ENCODE measurements around the gene PEX10.
A peak's percentile ranks its signal among the peaks of the same experiment; 100 is the strongest.
"Not testable (repeated sequence)": the region's sequence is repeated elsewhere in the genome, so short reads cannot be mapped to it uniquely, and the experiment has no call there.

PEX10 gene

DNA sequence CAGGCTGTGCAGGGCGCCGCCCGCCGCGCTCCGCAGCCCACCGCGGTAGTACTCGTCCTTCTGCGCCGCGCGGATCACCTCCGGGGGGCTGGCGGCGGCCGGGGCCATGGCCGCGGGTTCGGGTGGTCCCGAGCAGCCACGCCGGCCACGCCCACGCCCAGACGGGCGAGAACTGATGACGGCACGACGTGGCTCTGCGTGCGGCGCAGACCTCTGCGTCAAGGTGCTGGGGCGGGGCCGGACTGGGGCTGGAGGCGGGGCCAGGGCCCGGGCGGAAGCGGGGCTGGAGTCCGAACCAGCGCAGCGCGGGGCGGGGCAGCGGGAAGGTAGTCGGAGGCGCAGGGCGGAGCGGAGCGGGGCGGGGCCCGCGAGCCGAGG is at the start of gene PEX10:
TSS of gene PEX10 (minus strand) at position 170 of the 378 bp plus-strand sequence. CDS start at position 108, 62 bp downstream.
- DNase-seq (ENCODE audit: low read depth in 1 of 2, low spot score in 1 of 2), result peak; percentile 98 to 99

DNA sequence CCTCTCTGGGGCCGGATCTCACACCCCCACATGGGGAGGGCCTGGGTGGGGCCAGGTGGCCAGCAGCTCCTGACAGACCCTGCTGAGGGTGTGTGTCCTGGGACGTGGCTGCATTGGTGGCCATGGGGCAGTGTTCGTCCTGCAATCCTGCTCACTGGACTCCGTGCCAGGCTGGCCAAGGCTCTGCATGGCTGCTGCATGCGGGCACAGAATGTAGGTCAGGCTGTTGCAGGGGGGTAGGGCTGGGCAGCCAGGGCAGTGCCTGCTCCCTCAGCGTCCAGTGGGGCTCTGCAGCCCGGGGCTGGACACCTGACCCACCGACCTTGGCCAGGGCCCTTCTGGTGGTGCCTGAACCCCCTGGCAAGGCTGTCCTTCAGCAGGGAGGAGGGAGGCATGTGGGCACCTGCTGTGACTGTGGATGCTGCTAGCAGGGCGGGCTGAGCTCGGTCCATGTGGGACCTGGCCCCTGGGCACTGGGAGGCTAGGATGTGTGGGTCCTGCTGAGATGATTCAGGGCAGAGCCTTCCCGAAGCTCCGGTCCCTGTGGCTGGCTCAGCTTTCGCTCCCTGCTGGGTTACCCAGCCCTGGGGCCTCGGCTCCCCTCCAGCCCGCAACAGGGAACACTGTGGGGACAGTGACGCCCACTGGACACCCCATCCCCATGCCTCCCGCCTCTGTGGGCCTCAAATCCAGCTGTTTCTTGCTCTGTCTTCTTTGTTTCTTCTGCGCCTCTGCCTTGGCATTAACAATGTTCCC is 48.8 kb upstream of the PEX10 start:
- no peak for DNase-seq (ENCODE audit: low read depth in 1 of 2, low spot score in 1 of 2)

- no peak for DNase-seq (ENCODE audit: low read depth in 1 of 2, low spot score in 1 of 2)
Observed at GRCh38 chr1:2460203-2460602, 47.8 kb upstream of the PEX10 start.

DNA sequence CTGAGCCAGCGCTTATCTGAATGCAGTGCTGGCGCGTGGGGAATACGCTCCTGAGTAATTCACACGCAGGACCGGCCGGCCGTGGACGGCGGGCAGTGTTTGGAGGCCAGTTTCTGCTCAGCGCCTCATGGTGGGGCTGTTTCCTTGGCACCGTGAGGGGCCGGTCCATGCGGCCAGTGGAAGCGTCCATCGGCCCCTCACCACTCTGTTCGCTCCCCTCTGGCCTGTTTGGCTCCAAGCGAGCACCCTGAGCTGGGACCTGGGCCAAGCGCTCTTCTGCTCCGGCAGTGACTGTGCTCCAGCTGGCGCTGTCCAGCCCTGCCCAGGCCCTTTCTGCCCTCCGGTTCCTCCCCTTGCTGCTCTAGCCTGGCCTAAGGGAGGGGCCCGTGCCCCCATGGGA is 47.4 kb upstream of the PEX10 start:
- DNase-seq (ENCODE audit: low read depth in 1 of 2, low spot score in 1 of 2), result no peak

- DNase-seq (ENCODE audit: low read depth in 1 of 2, low spot score in 1 of 2), result not testable (repeated sequence)
Observed at GRCh38 chr1:2459102-2459753, 46.9 kb upstream of the PEX10 start.

DNA sequence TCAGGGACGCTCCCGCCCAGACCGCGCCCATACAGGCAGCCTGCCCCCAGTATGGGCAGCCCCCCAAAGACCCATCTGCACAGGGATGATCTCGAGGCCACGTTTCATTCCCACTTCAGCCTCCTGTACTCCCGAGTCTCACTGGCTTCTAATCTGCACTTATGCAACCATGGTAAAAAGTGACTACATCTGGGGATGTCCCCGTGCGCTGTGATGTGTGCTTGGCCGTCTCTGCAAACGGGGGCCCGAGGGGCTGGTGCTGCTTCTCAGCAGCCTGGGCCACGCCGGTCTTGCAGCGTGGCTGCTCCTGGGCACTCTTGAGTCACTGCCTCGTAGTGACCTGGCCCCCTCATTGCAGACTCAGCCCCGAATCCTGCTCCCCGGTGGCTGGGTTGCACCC is 46.3 kb upstream of the PEX10 start:
- DNase-seq (ENCODE audit: low read depth in 1 of 2, low spot score in 1 of 2), result no peak

GRCh38 chr1:2457444-2457843 is 45.1 kb upstream of the PEX10 start:
- DNase-seq (ENCODE audit: low read depth in 1 of 2, low spot score in 1 of 2), result no peak

DNA sequence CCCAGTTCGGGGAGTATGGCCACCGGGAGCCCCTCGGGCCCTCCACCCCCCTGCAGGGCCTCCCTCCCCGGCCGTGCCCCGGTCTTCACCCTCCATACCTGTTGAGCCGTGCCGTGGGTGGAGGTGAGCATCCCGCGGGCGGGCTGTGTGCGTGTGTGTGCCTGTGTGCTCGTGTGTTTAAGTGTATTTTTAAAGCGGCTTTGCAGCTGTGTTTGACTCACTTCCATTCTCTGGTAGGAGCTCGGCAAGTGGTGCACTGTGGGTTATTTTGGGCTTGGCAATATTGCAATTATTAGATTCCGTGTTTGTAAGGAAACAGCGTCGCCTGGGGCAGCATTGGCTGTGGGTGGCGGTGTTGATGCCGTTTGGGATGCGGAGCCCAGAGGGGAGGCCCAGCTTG is 43.4 kb upstream of the PEX10 start:
- DNase-seq (ENCODE audit: low read depth in 1 of 2, low spot score in 1 of 2), result no peak

DNA sequence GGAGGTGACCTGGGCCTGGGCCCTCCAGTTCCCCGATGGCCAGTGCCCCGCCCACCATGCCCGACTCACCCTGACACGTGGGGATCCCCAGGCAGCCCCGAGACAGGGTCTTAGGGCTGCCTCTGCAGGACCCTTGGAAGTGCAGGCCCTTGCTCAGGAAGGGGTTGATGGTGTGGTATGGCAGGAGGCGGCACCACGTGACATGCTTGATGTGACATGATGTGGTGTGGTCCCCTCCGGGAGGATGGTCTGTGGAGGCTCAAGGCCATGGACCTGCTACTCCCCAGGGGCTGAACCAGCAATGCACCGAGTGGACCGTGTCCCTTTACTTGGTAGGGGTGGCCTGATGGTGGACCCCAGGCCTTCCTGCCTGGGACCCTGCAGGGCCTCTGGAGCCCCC is 41.9 kb upstream of the PEX10 start:
- DNase-seq (ENCODE audit: low read depth in 1 of 2, low spot score in 1 of 2), result no peak

- DNase-seq (ENCODE audit: low read depth in 1 of 2, low spot score in 1 of 2), result no peak
Observed at GRCh38 chr1:2452932-2453315, 40.6 kb upstream of the PEX10 start.

DNA sequence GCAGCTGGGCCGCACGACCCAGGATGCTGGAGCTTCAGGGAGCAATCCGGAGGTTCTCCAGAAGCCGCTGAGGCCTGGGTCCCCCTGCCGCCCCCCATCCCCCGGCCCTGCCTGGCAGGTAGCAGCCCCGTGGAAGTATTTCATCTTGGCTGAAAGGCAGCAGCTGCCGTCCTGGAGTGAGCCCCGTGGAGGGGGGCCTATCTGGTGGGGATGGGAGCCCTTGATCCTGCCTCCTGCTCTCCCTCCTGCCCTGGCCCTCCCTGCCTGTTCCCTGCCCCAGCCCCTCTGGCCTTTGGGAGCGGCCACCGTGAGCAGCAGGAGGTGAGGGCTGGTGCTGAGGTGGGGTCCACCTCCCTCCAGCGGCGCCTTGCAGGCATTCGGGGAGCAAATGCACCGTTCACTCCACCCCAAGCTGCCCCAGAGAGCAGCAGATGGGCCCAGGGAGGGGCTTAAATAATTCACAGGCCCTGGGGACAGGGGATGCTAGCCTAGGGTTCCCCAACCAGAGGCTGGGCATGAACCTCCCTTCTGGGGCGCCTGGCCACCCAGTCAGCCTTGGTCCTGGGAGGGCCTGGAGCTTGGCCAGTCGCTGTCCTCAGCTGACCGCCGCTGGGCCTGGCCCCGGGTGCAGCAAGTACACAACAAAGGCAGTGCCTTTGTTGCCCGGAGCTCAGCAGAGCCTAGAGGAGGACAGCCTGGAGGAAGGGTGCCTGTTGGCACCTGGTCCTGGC is 40.0 kb upstream of the PEX10 start:
- DNase-seq (ENCODE audit: low read depth in 1 of 2, low spot score in 1 of 2), result no peak

DNA sequence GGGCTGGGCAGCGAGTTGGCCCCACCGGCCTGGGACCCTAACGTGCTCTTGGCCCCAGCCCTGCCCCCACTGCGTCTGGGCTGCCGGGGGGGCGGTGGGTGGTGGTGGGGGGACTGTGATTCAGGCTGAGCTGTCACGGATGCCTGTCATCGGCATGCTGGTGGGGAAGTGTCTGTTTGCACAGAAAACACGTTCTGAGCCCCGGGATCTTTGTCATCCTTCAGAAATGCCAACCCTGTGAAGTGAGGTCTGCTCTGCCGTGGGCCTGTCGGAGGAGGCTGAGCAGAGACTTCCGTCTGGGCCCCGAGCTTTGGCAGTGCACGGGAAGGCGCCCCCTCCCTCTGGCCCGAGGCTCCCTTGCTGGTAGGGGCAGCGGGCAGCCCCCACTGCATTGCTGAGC is 39.4 kb upstream of the PEX10 start:
- no peak for DNase-seq (ENCODE audit: low read depth in 1 of 2, low spot score in 1 of 2)

DNA sequence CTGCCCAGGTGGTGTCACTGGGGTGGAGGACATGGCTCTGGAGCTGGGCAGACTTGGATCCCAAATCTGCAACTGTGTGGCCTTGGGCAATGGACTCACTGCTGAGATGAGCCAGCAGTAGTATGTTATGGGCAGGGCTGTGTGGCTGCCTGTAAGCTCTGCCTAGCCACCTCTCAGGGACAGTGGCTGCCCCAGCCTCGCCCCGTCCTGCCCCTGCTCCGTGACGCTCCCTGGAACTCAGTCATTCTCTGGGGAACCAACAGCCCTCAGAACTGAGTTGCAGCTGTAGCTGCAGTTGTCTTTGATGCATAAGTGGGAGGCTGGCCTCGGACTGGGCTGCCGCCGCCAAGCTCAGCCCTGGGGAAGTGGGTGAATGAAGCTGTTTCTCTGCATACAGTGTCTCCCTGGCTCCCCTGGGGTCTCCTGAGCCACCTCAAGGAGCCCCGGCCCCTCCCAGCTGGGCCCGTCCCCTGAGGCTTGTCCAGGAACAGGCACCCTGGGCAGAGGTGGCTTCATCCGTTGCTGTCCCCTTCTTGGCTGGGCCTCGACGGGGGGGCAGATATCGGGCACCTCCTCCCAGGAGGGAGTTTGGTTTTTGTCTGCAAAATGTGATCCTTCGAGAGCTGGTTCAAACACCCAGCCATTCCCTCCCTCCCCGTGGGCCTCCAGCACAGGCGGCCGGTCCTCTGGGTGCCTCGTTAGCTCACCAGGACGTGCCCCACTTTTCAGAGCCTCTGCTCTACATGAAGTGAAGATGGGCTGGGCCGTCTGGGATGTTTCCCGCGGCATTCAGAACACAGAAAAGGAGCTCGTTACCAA is 37.5 kb upstream of the PEX10 start:
- no peak for DNase-seq (ENCODE audit: low read depth in 1 of 2, low spot score in 1 of 2)

DNA sequence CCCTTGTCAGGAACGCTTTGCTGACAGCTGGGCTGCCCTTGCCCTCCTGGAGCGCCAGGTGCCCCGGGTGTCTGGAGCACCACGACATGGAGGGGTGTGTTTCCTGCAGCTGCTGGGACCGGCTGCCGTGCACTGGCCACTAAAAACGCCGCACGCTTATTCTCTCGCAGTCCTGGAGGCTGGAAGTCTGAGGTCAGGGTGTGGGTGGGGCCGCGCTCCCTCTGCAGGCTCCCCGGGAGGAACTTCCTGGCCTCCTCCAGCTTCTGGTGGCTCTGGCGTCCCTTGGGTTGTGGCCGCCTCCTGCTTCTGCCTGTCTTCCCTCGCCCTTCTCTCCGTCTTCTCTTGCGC is 35.7 kb upstream of the PEX10 start:
- DNase-seq (ENCODE audit: low read depth in 1 of 2, low spot score in 1 of 2), result no peak

DNA sequence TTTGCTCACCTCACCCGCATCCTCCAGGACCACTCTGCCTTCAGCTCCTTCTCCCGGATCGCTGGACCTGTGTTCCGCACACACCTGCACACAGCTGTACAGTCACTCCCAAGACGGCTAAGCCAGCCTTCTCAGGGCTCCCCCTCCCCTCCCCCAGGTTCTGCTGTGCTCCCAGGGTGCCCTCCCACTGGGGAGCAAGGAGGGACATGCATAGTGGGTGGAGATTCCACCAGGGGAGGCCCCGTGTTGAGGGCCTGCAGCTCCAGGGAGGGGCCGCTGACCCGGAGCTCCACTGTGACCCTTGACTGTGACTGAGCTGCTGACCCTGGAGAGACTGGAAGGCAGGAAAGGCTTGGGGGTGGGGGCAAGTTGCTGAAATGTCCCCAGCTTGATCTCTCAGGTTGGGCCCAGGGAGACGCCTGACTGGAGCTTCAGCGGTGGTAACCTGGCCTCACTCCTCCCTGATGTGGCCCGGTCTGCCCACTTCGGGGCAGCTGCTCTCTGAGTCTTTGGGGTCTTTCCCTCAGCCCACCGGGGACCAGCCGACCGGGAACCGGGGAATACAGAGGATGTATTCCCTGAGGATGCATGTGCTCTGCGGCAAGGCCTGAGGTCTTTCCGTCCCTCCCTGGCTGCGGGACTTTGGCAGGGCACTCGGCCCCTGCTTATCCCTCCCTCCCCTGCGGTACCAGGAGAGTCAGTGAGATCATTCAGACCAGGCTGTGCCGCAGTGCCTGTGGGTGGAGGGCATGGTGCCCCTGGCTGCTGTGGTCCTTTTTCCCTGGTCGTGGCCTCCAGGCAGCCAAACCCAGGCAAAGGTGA is 35.1 kb upstream of the PEX10 start:
- DNase-seq (ENCODE audit: low read depth in 1 of 2, low spot score in 1 of 2), result no peak

DNA sequence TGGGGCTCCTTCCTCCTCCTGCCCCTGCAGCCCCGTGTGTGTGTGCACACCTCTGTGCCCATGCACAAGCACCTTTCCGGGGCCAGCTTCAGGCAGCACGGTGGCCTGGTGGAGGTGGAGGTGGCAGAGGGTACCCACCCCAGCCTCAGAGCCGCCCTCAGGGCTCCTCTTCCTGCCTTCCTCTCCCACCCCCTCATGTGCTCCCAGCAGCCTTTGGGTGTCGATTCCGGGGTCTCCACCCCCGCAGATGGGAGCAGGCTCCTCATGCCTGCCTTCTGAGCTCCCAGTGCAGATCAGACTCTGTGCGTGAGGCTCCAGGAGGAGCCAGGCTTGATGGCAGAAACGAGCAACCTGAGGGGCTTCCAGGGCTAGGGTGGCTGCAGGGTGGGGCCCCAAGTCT is 34.5 kb upstream of the PEX10 start:
- DNase-seq (ENCODE audit: low read depth in 1 of 2, low spot score in 1 of 2), result no peak

DNA sequence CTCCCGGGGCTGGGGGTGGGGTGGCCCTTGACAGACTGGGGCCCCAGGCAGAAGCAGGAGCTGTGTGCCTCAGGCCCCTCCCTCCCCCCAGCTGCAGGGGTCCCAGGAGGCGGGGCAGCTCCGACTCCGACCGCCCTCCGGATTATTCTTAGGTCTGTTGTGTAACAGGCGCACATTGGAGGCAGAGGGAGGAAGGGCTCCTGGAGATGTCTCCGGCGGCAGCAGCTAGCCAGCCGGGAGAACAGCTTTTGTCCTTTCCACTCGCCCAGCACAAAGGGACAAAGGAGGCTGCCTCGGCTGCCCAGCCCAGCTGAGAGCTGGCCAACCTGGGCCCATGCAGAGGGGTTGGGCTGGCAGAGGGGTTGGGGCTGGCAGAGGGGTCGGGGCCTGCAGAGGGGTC is 34.0 kb upstream of the PEX10 start:
- no peak for DNase-seq (ENCODE audit: low read depth in 1 of 2, low spot score in 1 of 2)

DNA sequence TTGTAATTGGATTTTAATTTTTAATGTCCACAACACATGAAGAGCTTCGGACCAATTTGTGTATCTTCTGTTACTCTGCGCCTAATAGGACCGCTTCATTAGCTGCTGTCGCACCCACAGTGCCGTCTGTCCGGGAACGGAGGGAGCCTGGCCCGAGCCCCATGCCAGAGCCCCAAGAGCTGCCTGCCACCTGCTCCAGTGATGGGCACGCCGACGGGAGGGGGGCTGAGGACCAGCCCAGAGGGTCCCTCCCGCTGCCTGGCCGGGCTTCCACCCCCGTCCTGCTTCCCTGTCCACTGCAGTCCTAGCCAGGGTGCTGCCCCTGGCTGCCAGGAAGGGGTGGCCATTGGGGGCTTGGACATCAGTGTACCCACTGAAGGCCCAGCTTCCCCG is 33.5 kb upstream of the PEX10 start:
- no peak for DNase-seq (ENCODE audit: low read depth in 1 of 2, low spot score in 1 of 2)

GRCh38 chr1:2445162-2445822 is 32.9 kb upstream of the PEX10 start:
- DNase-seq (ENCODE audit: low read depth in 1 of 2, low spot score in 1 of 2), result no peak

DNA sequence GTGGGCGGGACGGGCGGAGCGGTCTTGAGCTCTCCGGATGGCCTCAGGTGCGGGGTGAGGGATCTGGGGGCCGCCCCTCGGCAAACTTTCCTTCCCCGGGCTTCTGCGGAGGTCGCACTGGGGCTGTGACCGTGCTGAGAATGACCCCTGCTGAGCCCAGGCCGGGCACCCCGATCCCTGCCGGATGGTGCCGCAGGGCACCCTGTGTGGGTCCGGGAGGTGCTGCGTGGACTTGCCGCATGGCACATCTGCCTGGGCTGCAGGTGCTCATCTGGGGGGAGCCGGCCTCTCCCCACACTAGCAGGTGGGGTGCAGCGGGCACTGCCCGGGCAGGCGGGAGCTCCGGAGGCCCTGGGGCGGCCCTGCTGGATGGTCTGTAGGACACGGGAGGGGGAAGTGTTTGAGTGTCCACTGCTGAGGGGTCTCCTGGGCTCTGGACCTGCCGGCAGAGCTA is 31.8 kb upstream of the PEX10 start:
- DNase-seq (ENCODE audit: low read depth in 1 of 2, low spot score in 1 of 2), result no peak
